Lower leg skin (tissue), 4 donors: ENCODE measurements around the gene DISC1. TPM values are rescaled to one million over a fixed set of nuclear protein-coding genes. Genes with fewer than 3 reads are reported as not detected.

Source experiments
- DNase-seq, 2 donors: peaks; one replicate each; pipeline ENCODE4 v3.0.0-alpha.2; 2019; ENCODE audit warnings: low spot score in 2 of 2
- H3K4me3 ChIP-seq: fragments of 200-600 bp; sonication (generic); 2 replicates; pipeline ENCODE4 v1.5.1; 2017; ENCODE audit warnings: mild to moderate bottlenecking, low read depth; ENCODE audit not compliant: poor library complexity, severe bottlenecking
- CTCF ChIP-seq, 3 donors: fragments of 450-650 bp; IDR thresholded peaks; one replicate each; pipeline ENCODE4 v1.5.1; 2016; ENCODE audit warnings: antibody characterized with exemption in 3 of 3, mild to moderate bottlenecking in 3 of 3, moderate library complexity in 2 of 3
- POLR2A ChIP-seq, 2 donors: fragments of 450-650 bp; IDR thresholded peaks; one replicate each; pipeline ENCODE4 v1.6.1; 2016 to 2017; ENCODE audit warnings: antibody characterized with exemption in 2 of 2, mild to moderate bottlenecking in 1 of 2, moderate library complexity in 1 of 2
- WGBS, 2 donors: methylation state at CpG; one replicate each; pipeline ENCODE4 v1.1.5; 2018; 5-methylcytosine and 5-hydroxymethylcytosine counted together
- intact Hi-C: fragments of 100-400 bp; cut with DNase I; formaldehyde crosslinking; loops from one replicate; pipeline ENCODE4 v1.15.0; 2023; ENCODE audit warnings: low total_unique reads
- total RNA-seq, 4 donors: library from RNA; depleted of rRNA; stranded (reverse); fragments of >200 nt; gene quantifications; one replicate each; pipeline ENCODE4 v1.1.0, GENCODE V29; 2016

Gene DISC1
- total RNA-seq, 4 donors from 2014 or later: 1.6 to 7.4 (median 3.5) TPM

DNA sequence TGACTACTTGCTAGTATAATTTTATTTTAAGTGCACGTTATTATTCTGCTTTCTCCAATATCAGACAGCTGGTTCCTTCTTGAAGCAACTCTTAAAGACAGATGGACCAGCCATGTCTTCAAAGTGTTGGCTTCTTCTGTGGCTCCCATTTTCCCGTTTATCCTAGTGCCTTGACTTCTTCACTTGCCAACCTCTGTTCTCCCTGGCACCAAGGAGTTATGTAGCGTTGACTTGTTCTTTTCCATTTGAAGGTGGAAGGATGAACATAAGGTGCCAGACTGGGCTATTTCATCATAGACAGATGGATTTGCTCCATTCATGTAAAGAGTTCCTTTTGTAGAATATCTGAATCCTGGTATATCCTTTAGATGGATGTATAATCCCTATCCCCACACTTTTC lies 260.6 kb downstream of the DISC1 start:
- DNase-seq: no peak
- H3K4me3 ChIP-seq: no peak overlapping the region
- TF ChIP-seq POLR2A (IDR thresholded peaks at IDR 0.05): no peak
- TF ChIP-seq CTCF (IDR thresholded peaks at IDR 0.05): no peak
- 97 to 98% methylated on average over 3 of the region's 3 CpGs for WGBS, 2 donors
- intact Hi-C loops: no loop called here

GRCh38 chr1:231887866-231888265 lies 261.3 kb downstream of the DISC1 start:
- 83 to 84% methylated on average over 6 of the region's 6 CpGs for WGBS, 2 donors
- no peak for DNase-seq
- intact Hi-C loops: no loop called here
- H3K4me3 ChIP-seq: no peak overlapping the region
- TF ChIP-seq POLR2A (IDR thresholded peaks at IDR 0.05) (no peak), CTCF (IDR thresholded peaks at IDR 0.05) (no peak)

DNA sequence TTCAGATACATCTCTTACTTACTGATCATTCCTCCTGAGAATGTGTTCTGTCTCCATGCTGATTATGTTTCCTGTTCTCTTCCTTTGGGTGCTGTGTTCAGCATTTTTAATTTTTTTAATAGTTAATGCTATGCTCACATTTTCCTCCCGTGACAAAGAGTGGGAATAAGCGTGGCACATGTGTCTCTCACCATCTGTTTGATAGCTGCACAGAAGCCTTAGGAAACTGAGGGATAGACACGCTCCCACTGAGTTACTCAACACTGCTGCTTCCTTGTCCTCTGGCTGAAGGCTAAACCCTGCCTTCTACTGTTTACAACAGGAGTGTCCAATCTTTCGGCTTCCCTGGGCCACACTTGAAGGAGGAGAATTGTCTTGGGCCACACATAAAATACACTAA lies 264.2 kb downstream of the DISC1 start:
- no peak for DNase-seq
- 83 to 93% methylated on average over 4 of the region's 4 CpGs for WGBS, 2 donors
- no peak overlapping the region for H3K4me3 ChIP-seq
- intact Hi-C loops: no loop called here
- TF ChIP-seq CTCF (IDR thresholded peaks at IDR 0.05) (no peak), POLR2A (IDR thresholded peaks at IDR 0.05) (no peak)

DNA sequence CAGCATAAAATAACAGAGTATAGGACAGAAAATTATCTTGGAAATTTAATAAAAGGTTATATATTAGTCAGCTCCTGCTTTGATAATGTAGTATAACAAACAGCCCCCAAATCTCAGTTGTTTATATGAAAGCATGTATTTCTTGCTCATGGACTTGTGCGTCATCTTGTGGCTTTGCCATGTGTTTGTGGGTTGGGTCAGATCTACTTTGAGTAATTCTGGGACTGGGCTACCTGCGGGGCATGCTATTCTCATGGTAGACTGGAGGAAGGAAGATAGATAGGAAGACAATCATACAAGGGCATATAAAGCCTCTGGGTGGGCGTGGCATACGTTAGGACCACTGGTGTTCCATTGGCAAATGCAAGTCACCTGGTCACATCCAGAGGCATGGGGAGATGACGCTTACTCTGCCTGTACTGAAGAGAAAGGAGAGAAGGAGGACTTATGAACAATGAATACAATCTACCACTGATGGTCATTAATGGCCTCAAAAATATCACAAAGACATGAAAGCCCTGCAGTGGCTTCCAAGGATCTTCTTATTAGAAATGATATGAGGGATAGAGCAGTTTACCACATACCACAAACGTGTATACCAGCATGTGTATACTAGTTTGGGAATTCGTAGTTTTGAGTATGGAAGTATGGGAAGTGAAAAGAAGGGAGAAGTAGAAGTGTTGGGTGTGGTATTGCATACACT lies 267.0 kb downstream of the DISC1 start:
- intact Hi-C loops: no loop called here
- H3K4me3 ChIP-seq: no peak overlapping the region
- 90 to 92% methylated on average over 7 of the region's 7 CpGs for WGBS, 2 donors
- DNase-seq: no peak
- TF ChIP-seq CTCF (IDR thresholded peaks at IDR 0.05) (no peak), POLR2A (IDR thresholded peaks at IDR 0.05) (no peak)

- intact Hi-C loops: no loop called here
- no peak for TF ChIP-seq POLR2A (IDR thresholded peaks at IDR 0.05)
- no peak for TF ChIP-seq CTCF (IDR thresholded peaks at IDR 0.05)
- WGBS, 2 donors: 50 to 66% methylated on average over 4 of the region's 4 CpGs
- DNase-seq: peak in 1 of 2 donors; percentile 25
- H3K4me3 ChIP-seq: no peak overlapping the region
Measured at GRCh38 chr1:231896806-231897205, 270.2 kb downstream of the DISC1 start.

DNA sequence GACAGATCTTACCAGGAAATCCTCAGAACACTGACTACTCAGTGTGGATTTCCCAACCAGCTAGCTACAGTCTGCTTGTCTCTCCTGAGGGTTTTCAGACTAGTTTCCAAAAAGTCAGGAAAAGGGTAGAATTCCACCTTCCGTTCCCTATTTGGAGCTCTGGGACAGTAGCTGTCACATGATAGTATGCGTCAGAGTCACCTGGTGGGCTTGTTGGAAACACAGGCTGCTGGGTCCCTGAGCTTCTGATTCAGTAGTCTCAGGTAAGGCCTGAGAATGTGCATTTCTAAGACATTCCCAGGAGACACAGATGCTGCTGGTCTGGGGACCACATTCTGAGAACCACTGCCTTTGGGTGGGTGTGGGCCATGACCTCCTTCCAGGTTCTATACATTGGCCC lies 272.5 kb downstream of the DISC1 start:
- TF ChIP-seq CTCF (IDR thresholded peaks at IDR 0.05): no peak
- no peak for TF ChIP-seq POLR2A (IDR thresholded peaks at IDR 0.05)
- 93 to 97% methylated on average over 2 of the region's 2 CpGs for WGBS, 2 donors
- H3K4me3 ChIP-seq: no peak overlapping the region
- DNase-seq: no peak
- intact Hi-C loops: no loop called here
